NOMO-1 treated with dmso at 0.1 percent for 144 hours (cell line): ENCODE results near the gene SEMA3G.

ENCODE experiments used
- DNase-seq: peaks from one replicate; lab custom pipeline; 2025; ENCODE audit not compliant: unreplicated experiment; lab: John Stamatoyannopoulos, UW

Gene SEMA3G

DNA sequence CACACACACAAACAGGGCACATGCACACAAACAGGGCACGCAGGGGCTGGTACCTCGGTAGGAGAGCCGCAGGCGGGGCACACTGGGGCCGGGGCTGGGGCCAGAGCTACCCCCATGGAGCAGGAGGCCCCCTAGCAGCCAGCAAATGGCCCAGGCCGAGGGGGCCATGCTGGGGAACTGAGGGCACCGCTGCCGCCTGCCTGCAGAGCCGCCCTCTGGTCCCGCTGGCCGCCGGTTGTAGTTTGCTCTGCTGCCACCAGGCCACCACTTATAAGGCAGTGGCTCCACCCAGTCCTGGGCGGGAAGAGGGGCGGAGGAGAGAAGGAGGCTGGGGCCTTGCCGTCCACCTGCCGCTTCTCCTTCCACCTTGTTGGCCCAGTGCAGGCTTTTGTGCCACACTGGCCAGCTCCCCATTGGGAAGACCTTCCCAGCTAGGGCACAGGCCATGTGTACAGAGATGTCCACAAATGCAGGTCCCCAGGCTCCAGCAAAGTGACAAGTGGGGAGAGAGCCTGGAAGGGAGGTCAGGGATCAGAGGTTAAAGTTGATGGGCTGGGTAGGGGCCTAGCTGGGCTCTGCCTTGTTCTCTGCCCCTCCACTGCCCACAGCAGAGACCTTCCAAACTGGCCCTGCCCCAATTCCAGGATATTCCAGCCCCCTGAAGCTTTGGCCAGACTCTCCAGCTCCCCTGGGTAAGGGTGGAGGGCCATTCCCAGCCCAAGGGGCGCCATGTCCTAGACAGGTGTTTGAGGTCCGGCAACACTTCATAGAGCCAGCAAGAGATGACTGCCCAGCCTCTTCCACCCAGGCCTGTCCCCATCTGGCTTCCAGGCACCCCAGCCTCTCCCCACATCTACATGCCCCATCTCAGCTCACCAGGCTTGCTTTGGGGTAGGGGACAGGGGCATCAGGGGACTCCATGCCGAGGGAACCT lies at the start of gene SEMA3G:
Gene SEMA3G, minus strand, starts transcription at position 244 of the 934 bp plus-strand sequence. Its CDS starts 76 bp downstream, at position 168.
- peak; percentile 46 for DNase-seq

DNA sequence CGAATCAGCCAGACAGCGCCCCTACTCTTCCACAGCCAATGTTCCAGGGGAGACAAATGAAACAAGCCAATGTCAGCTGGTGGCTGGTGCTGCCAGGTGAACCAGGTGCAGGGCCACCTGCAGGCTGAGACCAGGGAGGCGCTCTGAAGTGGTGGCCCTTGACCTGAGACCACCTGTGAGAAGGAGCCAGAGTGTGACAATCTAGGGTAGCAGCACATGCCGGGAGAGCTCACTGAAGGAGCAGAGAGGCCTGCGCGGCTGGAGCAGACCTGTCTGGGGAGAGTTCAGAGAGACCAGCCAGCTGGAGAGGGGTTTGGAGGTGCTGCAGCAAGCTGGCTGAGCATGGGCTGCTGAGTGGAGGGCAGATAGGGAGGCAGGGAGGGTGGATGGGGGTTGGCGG lies 49.5 kb upstream of the SEMA3G start:
- DNase-seq, result no peak

DNA sequence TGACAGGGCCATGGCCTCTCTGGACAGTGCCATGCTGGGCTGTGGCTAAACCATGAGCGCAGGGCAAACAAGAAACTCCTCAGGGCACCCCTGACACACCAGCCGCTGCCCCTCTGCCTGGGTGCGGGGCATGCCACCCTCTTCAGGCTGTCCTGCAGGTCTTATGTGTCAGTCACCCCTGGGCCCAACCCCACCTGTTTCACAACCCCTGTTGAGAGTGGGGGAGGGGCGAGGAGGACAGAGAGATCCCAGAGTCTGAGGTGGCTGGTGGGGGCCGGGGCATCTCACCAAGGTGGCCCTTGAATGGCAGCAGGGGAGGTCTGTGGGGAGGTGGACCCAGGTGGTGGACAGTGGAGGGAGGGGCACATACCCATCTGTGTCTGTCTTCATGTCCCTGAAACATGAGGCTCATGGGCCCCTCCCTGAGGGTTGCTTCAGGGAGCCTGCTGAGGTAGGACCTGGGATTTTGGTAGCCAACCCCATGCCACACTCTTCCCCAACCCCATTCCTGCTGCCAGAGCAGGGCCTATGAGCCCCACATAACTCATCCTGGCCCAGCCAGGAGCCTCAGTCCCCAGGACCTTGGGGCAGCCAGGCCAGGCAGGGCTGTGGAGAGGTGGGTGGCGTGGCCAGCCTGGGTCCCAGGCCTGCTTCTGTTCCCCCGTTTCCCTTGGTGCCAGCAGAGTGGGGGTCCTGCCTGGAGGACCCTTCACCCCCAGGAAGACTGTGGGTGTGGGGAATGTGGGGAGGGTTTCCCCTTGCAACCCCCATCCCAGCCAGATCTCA lies 48.5 kb upstream of the SEMA3G start:
- DNase-seq, result no peak

DNA sequence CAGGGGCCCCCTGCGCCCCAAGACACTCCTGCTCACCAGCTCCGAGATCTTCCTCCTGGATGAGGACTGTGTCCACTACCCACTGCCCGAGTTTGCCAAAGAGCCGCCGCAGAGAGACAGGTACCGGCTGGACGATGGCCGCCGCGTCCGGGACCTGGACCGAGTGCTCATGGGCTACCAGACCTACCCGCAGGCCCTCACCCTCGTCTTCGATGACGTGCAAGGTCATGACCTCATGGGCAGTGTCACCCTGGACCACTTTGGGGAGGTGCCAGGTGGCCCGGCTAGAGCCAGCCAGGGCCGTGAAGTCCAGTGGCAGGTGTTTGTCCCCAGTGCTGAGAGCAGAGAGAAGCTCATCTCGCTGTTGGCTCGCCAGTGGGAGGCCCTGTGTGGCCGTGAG lies 47.2 kb upstream of the SEMA3G start:
- no peak for DNase-seq

DNA sequence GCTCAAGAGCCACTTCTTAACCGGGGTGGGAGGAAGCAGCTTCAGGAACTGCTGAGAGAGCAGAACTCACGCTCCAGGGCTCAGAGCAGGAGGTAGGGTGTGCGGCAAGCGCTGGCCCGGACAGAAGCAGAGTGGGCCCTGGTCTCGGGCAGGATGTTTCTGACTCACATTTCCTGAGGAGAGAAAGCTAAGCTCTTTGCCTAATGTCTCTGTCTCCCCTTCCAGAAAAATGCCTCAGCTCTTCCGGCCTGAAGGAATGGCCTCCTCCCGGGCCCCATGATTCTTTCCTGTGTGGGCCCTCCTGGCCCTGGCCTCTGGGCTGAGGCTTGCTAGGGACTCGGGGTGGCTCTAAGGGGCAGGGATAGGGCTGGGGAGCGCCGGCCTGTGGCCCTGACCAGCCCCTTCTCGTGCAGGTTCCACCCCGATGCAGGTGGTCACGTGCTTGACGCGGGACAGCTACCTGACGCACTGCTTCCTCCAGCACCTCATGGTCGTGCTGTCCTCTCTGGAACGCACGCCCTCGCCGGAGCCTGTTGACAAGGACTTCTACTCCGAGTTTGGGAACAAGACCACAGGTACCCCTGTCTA lies 46.1 kb upstream of the SEMA3G start:
- DNase-seq, result no peak

DNA sequence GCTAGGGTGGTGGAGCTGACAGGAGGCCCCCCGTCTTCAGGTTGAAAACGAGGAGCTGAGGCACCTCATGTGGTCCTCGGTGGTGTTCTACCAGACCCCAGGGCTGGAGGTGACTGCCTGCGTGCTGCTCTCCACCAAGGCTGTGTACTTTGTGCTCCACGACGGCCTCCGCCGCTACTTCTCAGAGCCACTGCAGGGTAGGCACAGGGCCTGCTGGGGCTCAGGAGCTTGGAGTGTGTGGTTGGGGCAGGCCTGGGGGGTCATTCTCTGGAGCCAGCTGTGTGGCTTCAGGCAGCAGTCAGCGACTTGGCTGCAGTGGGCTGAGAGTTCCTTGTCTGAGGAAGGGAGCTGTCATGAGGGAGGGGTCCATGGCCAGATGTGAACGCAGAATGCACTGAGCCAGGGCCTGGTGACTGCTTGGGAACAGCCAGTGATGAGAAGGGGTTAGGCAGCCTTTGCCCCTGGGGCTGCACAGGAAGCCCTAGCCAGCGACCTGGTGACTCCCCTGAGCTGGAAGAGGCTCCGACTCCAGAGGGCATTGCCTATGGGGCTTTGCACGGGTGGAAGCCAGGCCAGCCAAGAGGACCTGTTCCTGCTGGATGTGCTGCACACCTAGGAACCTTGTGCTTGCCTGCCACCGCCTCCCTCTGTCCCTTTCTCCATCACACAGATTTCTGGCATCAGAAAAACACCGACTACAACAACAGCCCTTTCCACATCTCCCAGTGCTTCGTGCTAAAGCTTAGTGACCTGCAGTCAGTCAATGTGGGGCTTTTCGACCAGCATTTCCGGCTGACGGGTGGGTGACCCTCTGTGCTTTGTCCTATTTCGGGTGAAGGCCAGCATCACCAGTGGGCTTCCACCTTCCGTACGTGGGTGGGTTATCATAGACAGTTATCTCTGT lies 45.4 kb upstream of the SEMA3G start:
- DNase-seq, result no peak

DNA sequence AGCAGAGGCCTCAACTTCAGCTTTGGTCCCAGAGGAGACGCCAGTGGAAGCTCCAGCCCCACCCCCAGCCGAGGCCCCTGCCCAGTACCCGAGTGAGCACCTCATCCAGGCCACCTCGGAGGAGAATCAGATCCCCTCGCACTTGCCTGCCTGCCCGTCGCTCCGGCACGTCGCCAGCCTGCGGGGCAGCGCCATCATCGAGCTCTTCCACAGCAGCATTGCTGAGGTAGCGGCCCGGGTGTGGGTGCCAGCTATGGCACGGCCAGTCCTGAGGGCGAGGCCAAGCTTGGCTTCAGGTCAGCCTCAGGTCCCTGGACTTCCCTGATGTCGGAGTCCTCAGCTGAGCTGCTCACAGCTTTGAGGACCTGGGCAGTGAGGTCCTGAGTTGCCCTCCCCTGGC lies 44.5 kb upstream of the SEMA3G start:
- no peak for DNase-seq

DNA sequence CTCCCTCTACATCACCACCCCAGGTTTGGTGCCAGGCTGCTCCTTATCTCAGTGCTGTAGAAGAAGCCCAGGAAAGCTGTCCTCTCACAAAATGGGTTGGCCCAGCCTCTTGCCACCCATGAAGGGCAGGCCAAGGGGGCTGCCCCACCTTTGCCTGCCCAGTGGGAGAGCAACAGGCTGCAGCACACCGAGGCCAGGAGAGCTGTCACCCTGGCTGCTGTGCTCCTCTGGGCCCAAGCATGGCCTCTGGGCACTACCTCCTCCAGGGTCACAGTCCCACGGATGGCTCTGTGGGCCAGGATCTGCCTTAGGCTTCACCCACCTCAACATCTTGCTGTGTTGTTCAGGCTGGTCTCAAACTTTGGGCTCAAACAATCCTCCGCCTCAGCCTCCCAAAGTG lies 43.8 kb upstream of the SEMA3G start:
- DNase-seq, result no peak

DNA sequence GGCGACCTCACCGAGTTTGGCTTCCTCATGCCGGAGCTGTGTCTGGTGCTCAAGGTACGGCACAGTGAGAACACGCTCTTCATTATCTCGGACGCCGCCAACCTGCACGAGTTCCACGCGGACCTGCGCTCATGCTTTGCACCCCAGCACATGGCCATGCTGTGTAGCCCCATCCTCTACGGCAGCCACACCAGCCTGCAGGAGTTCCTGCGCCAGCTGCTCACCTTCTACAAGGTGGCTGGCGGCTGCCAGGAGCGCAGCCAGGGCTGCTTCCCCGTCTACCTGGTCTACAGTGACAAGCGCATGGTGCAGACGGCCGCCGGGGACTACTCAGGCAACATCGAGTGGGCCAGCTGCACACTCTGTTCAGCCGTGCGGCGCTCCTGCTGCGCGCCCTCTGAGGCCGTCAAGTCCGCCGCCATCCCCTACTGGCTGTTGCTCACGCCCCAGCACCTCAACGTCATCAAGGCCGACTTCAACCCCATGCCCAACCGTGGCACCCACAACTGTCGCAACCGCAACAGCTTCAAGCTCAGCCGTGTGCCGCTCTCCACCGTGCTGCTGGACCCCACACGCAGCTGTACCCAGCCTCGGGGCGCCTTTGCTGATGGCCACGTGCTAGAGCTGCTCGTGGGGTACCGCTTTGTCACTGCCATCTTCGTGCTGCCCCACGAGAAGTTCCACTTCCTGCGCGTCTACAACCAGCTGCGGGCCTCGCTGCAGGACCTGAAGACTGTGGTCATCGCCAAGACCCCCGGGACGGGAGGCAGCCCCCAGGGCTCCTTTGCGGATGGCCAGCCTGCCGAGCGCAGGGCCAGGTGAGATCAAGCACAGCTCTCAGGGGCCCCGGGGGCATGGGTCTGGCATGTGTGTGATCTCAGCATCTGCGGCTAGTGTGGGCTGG lies 43.1 kb upstream of the SEMA3G start:
- DNase-seq, result no peak

DNA sequence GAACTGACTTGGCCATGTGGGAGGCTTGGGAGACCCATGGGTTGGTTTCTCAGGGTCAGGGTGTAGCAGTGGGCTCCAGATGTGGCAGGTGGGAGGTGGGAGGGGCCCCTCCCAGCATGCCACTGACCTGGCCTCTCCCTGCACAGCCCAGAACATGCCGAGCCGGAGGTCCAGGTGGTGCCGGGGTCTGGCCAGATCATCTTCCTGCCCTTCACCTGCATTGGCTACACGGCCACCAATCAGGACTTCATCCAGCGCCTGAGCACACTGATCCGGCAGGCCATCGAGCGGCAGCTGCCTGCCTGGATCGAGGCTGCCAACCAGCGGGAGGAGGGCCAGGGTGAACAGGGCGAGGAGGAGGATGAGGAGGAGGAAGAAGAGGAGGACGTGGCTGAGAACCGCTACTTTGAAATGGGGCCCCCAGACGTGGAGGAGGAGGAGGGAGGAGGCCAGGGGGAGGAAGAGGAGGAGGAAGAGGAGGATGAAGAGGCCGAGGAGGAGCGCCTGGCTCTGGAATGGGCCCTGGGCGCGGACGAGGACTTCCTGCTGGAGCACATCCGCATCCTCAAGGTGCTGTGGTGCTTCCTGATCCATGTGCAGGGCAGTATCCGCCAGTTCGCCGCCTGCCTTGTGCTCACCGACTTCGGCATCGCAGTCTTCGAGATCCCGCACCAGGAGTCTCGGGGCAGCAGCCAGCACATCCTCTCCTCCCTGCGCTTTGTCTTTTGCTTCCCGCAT lies 42.3 kb upstream of the SEMA3G start:
- DNase-seq, result no peak

DNA sequence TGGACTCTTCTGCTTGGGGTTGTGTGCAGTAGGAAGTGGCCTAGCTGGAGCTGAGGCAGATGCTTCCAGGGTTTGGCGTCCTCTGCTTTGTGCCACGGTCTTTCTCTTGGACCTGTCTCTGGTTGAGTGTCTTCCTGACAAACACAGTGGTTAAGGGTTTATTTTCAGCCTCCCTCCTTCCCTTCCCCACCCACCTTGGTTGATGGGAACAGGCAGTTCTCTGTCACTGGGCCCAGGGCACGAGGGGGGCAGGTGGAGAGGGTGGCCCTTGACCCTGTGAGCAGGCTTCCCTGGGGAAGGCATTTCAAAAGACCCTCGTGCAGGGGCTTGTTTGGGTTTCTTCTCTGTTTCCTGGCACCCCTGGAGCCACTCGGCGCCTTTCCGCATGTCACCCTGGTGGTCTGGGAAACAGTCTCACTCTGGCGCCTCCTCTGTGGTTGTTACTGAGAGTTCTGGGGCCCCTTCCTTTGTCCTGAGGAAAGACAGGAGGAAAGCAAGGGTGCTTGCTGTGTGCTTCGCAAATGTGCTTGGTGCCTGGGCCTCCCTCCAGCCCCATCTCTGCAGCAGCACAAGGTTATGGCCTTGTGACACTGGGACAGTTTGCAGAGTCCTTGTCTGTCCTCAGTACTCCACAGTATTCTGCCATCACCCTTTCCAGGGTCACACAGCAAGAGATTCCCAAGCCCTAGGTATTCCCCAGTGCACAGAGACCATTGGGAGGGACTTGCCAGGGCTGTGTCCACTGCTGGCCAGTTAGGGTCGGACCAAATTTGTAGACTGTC lies 40.0 kb upstream of the SEMA3G start:
- DNase-seq, result no peak

DNA sequence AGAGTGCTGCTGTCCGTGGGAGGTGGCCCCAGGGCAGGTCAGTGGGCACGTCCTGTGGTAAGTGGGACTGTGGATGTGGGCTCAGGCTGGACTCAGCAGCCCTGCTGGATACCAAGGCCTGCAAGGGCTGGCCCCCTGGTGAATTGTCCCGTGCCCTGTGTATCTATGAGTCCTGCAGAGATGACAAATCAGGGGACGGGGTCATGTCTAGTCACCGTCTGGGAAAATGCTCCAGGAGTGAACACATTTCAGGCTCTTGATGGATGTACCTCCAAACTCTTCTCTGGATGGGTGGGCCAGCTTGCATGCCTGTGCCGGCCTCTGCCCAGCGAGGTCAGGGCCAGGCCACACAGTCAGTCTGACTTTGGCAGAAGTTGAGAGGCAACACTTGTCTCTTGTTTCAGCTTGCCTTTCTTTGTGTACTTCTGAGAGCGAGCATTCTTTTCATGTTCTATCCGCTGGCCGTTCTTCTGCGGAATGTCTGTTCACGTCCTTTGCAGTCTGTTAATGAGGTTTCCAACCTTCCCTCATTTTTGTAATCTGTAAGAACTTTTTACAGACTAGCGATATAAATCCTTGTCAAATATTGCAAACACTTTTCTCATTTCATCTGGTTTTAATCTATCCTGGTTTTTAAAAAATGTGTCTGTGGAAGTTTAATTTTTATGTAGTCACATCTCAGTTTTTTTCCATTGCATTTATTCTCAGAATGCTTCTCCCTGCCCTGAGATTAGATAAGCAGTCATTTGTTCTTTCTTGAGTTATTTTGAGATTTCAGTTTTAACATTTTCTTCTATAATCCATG lies 38.9 kb upstream of the SEMA3G start:
- no peak for DNase-seq

DNA sequence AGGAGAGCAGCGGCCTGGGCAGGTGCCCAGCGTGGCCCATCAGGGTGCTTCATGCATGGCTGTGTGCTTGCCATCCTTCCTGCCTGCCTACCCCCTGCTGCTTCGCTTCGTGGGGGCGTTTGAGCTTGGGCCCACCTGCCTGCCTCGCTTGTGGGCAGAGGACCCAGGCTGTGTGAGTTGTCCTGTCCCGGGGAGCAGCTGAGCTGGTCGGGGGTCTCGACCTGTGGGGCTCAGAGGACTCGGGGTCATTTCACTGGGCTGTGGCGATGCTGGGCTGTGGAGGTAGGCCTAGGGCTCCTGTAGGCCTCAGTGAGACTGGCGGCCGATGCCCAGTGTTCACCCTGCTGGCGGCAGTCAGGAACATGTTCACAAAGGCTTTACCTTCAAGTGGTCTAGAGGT lies 38.2 kb upstream of the SEMA3G start:
- no peak for DNase-seq

DNA sequence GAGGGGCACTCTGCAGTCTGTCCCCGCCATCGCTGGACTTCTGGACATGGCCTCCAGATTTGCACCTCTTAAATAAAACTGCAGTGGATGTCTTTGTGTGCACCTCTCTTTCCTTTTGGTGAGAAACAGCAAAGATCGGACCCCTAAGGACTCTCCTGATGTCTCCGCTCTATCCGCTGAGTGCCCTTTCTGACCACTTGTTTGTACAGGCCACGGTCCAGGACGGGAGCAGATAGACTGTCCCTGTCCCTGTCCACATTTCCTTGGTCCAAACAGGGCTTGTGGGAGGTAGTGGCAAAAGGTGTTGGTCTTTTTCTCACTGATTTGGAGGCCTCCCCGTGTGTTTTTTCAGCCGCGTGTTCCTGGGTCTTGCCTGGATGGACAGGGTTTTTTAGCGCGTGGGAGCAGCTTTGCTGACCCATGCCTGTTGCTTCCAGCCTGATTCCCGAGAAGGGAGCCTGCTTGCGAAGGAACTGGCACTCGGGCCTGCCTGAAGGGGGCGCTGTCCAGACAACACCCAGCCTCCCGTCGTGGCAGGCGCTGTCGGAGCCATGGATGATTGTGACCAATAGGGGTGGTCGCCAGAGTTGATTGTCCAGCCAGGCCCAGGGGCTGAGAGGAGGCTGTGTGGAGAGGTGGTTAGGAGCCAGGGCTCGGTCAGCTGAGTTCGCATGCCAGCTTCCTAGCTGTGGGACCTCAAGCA lies 37.1 kb upstream of the SEMA3G start:
- no peak for DNase-seq

DNA sequence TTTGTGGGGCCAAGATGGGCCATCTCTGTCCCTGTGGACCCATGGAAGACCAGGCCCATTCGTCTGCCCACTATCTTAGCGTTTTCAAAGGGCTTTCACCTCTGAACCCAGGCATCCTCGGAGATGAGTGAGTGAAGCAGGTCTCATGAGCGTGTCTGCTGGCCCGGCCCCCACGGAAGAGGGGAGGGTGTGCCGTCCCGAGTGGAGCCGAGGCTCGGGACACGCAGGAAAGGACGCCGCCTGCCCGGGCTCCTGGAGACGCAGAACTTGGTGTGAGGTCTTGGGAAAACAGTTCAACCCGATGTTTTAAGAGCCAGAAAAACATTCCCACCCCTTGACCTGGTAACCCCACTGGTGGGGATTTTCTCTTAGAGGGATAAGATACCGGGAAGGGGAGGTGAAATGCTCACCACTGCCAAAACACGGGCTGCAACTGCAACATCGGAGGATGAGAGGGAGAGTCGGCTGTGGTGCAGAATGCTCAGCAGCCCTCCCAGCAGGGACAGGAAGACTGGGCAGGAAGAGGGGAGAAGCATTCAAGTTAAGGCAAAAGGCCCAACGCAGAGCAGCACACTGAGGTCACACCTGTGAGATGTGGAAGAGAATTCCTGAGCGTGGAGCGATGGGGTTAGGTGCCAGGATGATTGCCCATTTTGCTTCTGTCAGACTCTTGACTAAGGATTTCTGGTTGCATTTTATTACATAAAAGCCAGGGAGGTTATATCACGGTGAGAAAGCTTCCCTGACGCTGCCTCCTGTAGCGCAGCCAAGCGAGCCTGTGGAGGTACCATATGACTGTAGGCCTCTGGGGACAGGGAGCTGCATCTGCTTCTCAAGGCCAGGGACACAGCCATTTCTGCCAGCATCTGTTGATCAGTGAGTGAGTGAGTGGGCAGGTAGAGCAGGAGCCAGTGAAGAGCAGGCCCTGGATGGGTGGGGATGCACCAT lies 36.1 kb upstream of the SEMA3G start:
- no peak for DNase-seq
